Inferior parietal cortex (tissue), 1 donor: Measurements from ENCODE around the gene EVX1.

ENCODE experiments used
- DNase-seq: peaks from one replicate; pipeline ENCODE4 v3.0.0-alpha.2; 2016; ENCODE audit errors: extremely low spot score

Gene EVX1

GRCh38 chr7:27242555-27243339 is at the start of gene EVX1:
Gene EVX1 (plus strand): TSS chr7:27242802. CDS start chr7:27243031, 229 bp downstream.
- no peak for DNase-seq

GRCh38 chr7:27193335-27194001 is 49.1 kb upstream of the EVX1 start:
- DNase-seq: no peak

- DNase-seq: no peak
Measured at GRCh38 chr7:27194002-27194352, 48.6 kb upstream of the EVX1 start.

- DNase-seq: no peak
Measured at GRCh38 chr7:27194686-27195379, 47.8 kb upstream of the EVX1 start.

- peak; percentile 86 for DNase-seq
Measured at GRCh38 chr7:27196287-27196767, 46.3 kb upstream of the EVX1 start.

- DNase-seq: no peak
Measured at GRCh38 chr7:27197137-27198042, 45.2 kb upstream of the EVX1 start.

- no peak for DNase-seq
Measured at GRCh38 chr7:27198138-27198841, 44.3 kb upstream of the EVX1 start.

- DNase-seq: no peak
Measured at GRCh38 chr7:27198871-27199801, 43.5 kb upstream of the EVX1 start.

GRCh38 chr7:27199849-27200760 is 42.5 kb upstream of the EVX1 start, which contains the start of gene HOXA13:
Gene HOXA13 (minus strand): TSS chr7:27200091. CDS start chr7:27200077, 14 bp downstream.
- no peak for DNase-seq

- no peak for DNase-seq
Measured at GRCh38 chr7:27200761-27201579, 41.6 kb upstream of the EVX1 start.

GRCh38 chr7:27201580-27202017 is 41.0 kb upstream of the EVX1 start:
- no peak for DNase-seq

- DNase-seq: no peak
Measured at GRCh38 chr7:27202018-27202861, 40.4 kb upstream of the EVX1 start.

GRCh38 chr7:27202862-27203134 is 39.8 kb upstream of the EVX1 start:
- DNase-seq: no peak

GRCh38 chr7:27203365-27203953 is 39.1 kb upstream of the EVX1 start:
- no peak for DNase-seq

GRCh38 chr7:27203964-27204594 is 38.5 kb upstream of the EVX1 start:
- no peak for DNase-seq

- DNase-seq: no peak
Measured at GRCh38 chr7:27204851-27205322, 37.7 kb upstream of the EVX1 start.
